ENCODE data around the gene PPA2.

GRCh38 chr4:105351861-105352260 lies 122.0 kb downstream of the PPA2 start:
- TF ChIP-seq POLR2A (IDR thresholded peaks at IDR 0.05) = no peak
- TF ChIP-seq, protein P1, sequence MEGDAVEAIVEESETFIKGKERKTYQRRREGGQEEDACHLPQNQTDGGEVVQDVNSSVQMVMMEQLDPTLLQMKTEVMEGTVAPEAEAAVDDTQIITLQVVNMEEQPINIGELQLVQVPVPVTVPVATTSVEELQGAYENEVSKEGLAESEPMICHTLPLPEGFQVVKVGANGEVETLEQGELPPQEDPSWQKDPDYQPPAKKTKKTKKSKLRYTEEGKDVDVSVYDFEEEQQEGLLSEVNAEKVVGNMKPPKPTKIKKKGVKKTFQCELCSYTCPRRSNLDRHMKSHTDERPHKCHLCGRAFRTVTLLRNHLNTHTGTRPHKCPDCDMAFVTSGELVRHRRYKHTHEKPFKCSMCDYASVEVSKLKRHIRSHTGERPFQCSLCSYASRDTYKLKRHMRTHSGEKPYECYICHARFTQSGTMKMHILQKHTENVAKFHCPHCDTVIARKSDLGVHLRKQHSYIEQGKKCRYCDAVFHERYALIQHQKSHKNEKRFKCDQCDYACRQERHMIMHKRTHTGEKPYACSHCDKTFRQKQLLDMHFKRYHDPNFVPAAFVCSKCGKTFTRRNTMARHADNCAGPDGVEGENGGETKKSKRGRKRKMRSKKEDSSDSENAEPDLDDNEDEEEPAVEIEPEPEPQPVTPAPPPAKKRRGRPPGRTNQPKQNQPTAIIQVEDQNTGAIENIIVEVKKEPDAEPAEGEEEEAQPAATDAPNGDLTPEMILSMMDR (IDR thresholded peaks at IDR 0.05) = no peak
- no peak for TF ChIP-seq EP300 (IDR thresholded peaks at IDR 0.05; ENCODE audit: low read depth)
- no peak for TF ChIP-seq POLR2AphosphoS5 (IDR thresholded peaks at IDR 0.05)

All from transverse colon (tissue), 4 donors.